Measurements from ENCODE around the gene MRPL17.

GRCh38 chr11:6692128-6692527 lies 9.0 kb upstream of the MRPL17 start:
- TF ChIP-seq POLR2A (IDR thresholded peaks at IDR 0.05; ENCODE audit: low read depth, low read length) (no peak), POU2F2 (IDR thresholded peaks at IDR 0.05; ENCODE audit: low read depth, low read length) (no peak), POLR2AphosphoS5 (IDR thresholded peaks at IDR 0.05; ENCODE audit: low read depth, low read length) (no peak), SPI1 (IDR thresholded peaks at IDR 0.05; ENCODE audit: low read depth, low read length) (no peak), TAF1 (IDR thresholded peaks at IDR 0.05; ENCODE audit: low read depth, low read length) (no peak)
